HEK293 (cell line): ENCODE results near the gene PPP1R36.

Source experiments
- CTCF ChIA-PET: fragments of 350-600 bp; formaldehyde crosslinking; extraction: SDS; loops from one replicate; lab custom pipeline; 2021; ENCODE audit warnings: antibody characterized with exemption; lab: Yijun Ruan, JAX
- POLR2A ChIA-PET: fragments of 300-600 bp; formaldehyde crosslinking; extraction: SDS; loops from one replicate; lab custom pipeline; 2020; ENCODE audit warnings: antibody characterized with exemption, inconsistent platforms; lab: Yijun Ruan, JAX
- H3K27ac ChIP-seq: fragments of 200-500 bp; sonication (Bioruptor generic); 2 replicates; pipeline ENCODE4 v1.5.1; 2014; ENCODE audit warnings: low read depth, low read length, control low read depth, inconsistent platforms; ENCODE audit errors: extremely low read depth
- H3K36me3 ChIP-seq, 2 experiments: fragments of 200-500 bp in 1 of 2; sonication (Bioruptor generic) in 1 of 2; 1 replicate in 1 of 2; 2 replicates in 1 of 2; pipeline ENCODE4 v1.5.1; 2014 to 2017; ENCODE audit warnings: inconsistent platforms in 2 of 2, low read length in 2 of 2; ENCODE audit not compliant: control insufficient read depth in 2 of 2, insufficient read depth in 1 of 2
- H3K4me1 ChIP-seq: fragments of 200-500 bp; sonication (Bioruptor generic); 2 replicates; pipeline ENCODE4 v1.5.1; 2014; ENCODE audit warnings: mild to moderate bottlenecking, low read length, inconsistent platforms; ENCODE audit not compliant: control insufficient read depth, insufficient read depth
- H3K4me3 ChIP-seq: 2 replicates; pipeline ENCODE4 v1.5.1; 2011; ENCODE audit warnings: low read depth, mild to moderate bottlenecking, control low read depth, low read length, moderate library complexity
- H3K9me3 ChIP-seq: fragments of 200-500 bp; sonication (Bioruptor generic); 2 replicates; pipeline ENCODE4 v1.5.1; 2014; ENCODE audit warnings: low read depth, low read length, inconsistent platforms; ENCODE audit not compliant: control insufficient read depth, insufficient read depth
- ATF2 ChIP-seq: fragments of 450-650 bp; formaldehyde crosslinking; IDR thresholded peaks from 2 replicates; pipeline ENCODE4 v1.5.1; 2016; ENCODE audit warnings: missing biosample characterization, missing genetic modification characterization, low read depth
- HIC1 ChIP-seq: fragments of 450-650 bp; formaldehyde crosslinking; IDR thresholded peaks from 2 replicates; pipeline ENCODE4 v1.5.1; 2016; ENCODE audit warnings: missing biosample characterization, missing genetic modification characterization
- HOXC10 ChIP-seq: sonication (generic); formaldehyde crosslinking; IDR thresholded peaks from 2 replicates; pipeline ENCODE4 v1.8.1; 2023; ENCODE audit warnings: mild to moderate bottlenecking, missing genetic modification reagents
- KLF7 ChIP-seq: fragments of 450-650 bp; formaldehyde crosslinking; IDR thresholded peaks from 2 replicates; pipeline ENCODE4 v1.5.1; 2016; ENCODE audit warnings: missing biosample characterization, missing genetic modification characterization, borderline replicate concordance
- KLF9 ChIP-seq: fragments of 450-650 bp; formaldehyde crosslinking; IDR thresholded peaks from 2 replicates; pipeline ENCODE4 v1.5.1; 2016; ENCODE audit warnings: missing biosample characterization, missing genetic modification characterization, low read depth
- MEIS1 ChIP-seq: sonication (generic); formaldehyde crosslinking; IDR thresholded peaks from 2 replicates; pipeline ENCODE4 v1.8.1; 2022; ENCODE audit warnings: missing genetic modification reagents, mild to moderate bottlenecking, borderline replicate concordance
- ZBTB44 ChIP-seq: fragments of 450-650 bp; IDR thresholded peaks from 2 replicates; pipeline ENCODE4 v1.5.1; 2018; ENCODE audit warnings: missing biosample characterization, mild to moderate bottlenecking, missing genetic modification characterization
- ZBTB6 ChIP-seq: fragments of 450-650 bp; formaldehyde crosslinking; IDR thresholded peaks from 2 replicates; pipeline ENCODE4 v1.5.1; 2017; ENCODE audit warnings: missing biosample characterization, missing genetic modification characterization
- ZBTB7A ChIP-seq: fragments of 450-650 bp; formaldehyde crosslinking; IDR thresholded peaks from 2 replicates; pipeline ENCODE4 v1.5.1; 2016; ENCODE audit warnings: low read depth, missing biosample characterization, missing genetic modification characterization
- ZFP37 ChIP-seq: fragments of 450-650 bp; formaldehyde crosslinking; IDR thresholded peaks from 2 replicates; pipeline ENCODE4 v1.5.1; 2016; ENCODE audit warnings: missing biosample characterization, missing genetic modification characterization
- ZNF146 ChIP-seq: fragments of 450-650 bp; formaldehyde crosslinking; IDR thresholded peaks from 2 replicates; pipeline ENCODE4 v1.5.1; 2016; ENCODE audit warnings: missing biosample characterization, missing genetic modification characterization
- ZNF155 ChIP-seq: fragments of 450-650 bp; formaldehyde crosslinking; IDR thresholded peaks from 2 replicates; pipeline ENCODE4 v1.5.1; 2016; ENCODE audit warnings: missing biosample characterization, missing genetic modification characterization
- ZNF157 ChIP-seq: fragments of 450-650 bp; formaldehyde crosslinking; IDR thresholded peaks from 2 replicates; pipeline ENCODE4 v1.5.1; 2016; ENCODE audit warnings: missing biosample characterization, missing genetic modification characterization
- ZNF221 ChIP-seq: fragments of 450-650 bp; formaldehyde crosslinking; IDR thresholded peaks from 2 replicates; pipeline ENCODE4 v1.5.1; 2017; ENCODE audit warnings: missing biosample characterization, missing genetic modification characterization, borderline replicate concordance
- ZNF23 ChIP-seq: fragments of 450-650 bp; formaldehyde crosslinking; IDR thresholded peaks from 2 replicates; pipeline ENCODE4 v1.5.1; 2016; ENCODE audit warnings: missing biosample characterization, missing genetic modification characterization, borderline replicate concordance
- ZNF24 ChIP-seq: fragments of 450-650 bp; formaldehyde crosslinking; IDR thresholded peaks from 2 replicates; pipeline ENCODE4 v1.5.1; 2016; ENCODE audit warnings: missing biosample characterization, missing genetic modification characterization
- ZNF248 ChIP-seq: fragments of 450-650 bp; formaldehyde crosslinking; IDR thresholded peaks from 2 replicates; pipeline ENCODE4 v1.5.1; 2017; ENCODE audit warnings: missing biosample characterization, missing genetic modification characterization
- ZNF660 ChIP-seq: fragments of 450-650 bp; IDR thresholded peaks from 2 replicates; pipeline ENCODE4 v1.5.1; 2018; ENCODE audit warnings: missing biosample characterization, mild to moderate bottlenecking, missing genetic modification characterization
- ZNF76 ChIP-seq: fragments of 450-650 bp; formaldehyde crosslinking; IDR thresholded peaks from 2 replicates; pipeline ENCODE4; 2016; ENCODE audit warnings: low read depth, missing biosample characterization, missing genetic modification characterization, borderline replicate concordance
- ZNF768 ChIP-seq: fragments of 450-650 bp; formaldehyde crosslinking; IDR thresholded peaks from 2 replicates; pipeline ENCODE4 v1.5.1; 2018; ENCODE audit warnings: missing biosample characterization, mild to moderate bottlenecking, missing genetic modification characterization
- ZSCAN18 ChIP-seq: fragments of 450-650 bp; formaldehyde crosslinking; IDR thresholded peaks from 2 replicates; pipeline ENCODE4 v1.5.1; 2016; ENCODE audit warnings: missing biosample characterization, missing genetic modification characterization

PPP1R36 gene

GRCh38 chr14:64623554-64624165, 73.9 kb downstream of the PPP1R36 start:
- ChIA-PET POLR2A (no interaction called here), CTCF (no interaction called here)
- TF ChIP-seq KLF9 (tag by site-specific recombination) (no peak), ZNF768 (tag by site-specific recombination) (no peak), HOXC10 (CRISPR knock-in tag) (no peak), HIC1 (tag by site-specific recombination) (no peak), KLF7 (tag by site-specific recombination) (no peak), ZNF24 (tag by site-specific recombination) (no peak), ZNF221 (tag by site-specific recombination) (no peak), ZNF23 (no peak), ZNF248 (tag by site-specific recombination) (no peak), ATF2 (tag by site-specific recombination) (no peak), ZNF76 (tag by site-specific recombination) (no peak), ZNF146 (no peak), ZNF157 (tag by site-specific recombination) (no peak)
- Histone ChIP-seq H3K4me3 (no peak overlapping the region), H3K27ac (no peak overlapping the region), H3K9me3 (no peaks in the 10 kb centered on the region), H3K4me1 (no peaks in the 10 kb centered on the region), H3K36me3 (no peaks in the 10 kb centered on the region)

GRCh38 chr14:64625386-64626232, 75.8 kb downstream of the PPP1R36 start:
- Histone ChIP-seq H3K36me3 (no peaks in the 10 kb centered on the region), H3K4me1 (no peaks in the 10 kb centered on the region), H3K27ac (no peak overlapping the region), H3K9me3 (no peaks in the 10 kb centered on the region), H3K4me3 (no peak overlapping the region)
- CTCF ChIA-PET: interaction anchor here (1.0 to 2.2 kb wide), 2 partner anchors 11 to 196 kb away, joined by 3 to 12 read pairs; no protein-coding TSS in a partner anchor
- POLR2A ChIA-PET: no interaction called here
- TF ChIP-seq MEIS1: no peak
- no peak for TF ChIP-seq ZSCAN18 (tag by site-specific recombination)
- TF ChIP-seq ZFP37: no peak
- no peak for TF ChIP-seq ZNF660
- no peak for TF ChIP-seq ZBTB6 (tag by site-specific recombination)
- no peak for TF ChIP-seq ZBTB44 (tag by site-specific recombination)
- no peak for TF ChIP-seq ZNF155 (tag by site-specific recombination)
- no peak for TF ChIP-seq ZBTB7A (tag by site-specific recombination)
